HG03354 (cell line): Measurements from ENCODE around the gene MGAT3.

ENCODE experiments used
- ATAC-seq: cut with Tn5 transposase; IDR thresholded peaks from one replicate; pipeline ENCODE4 v1.9.1; 2021; ENCODE audit warnings: mild to moderate bottlenecking; ENCODE audit not compliant: unreplicated experiment, poor library complexity, severe bottlenecking

MGAT3 gene

GRCh38 chr22:39427751-39428596 is 28.8 kb upstream of the MGAT3 start:
- ATAC-seq, result no peak

DNA sequence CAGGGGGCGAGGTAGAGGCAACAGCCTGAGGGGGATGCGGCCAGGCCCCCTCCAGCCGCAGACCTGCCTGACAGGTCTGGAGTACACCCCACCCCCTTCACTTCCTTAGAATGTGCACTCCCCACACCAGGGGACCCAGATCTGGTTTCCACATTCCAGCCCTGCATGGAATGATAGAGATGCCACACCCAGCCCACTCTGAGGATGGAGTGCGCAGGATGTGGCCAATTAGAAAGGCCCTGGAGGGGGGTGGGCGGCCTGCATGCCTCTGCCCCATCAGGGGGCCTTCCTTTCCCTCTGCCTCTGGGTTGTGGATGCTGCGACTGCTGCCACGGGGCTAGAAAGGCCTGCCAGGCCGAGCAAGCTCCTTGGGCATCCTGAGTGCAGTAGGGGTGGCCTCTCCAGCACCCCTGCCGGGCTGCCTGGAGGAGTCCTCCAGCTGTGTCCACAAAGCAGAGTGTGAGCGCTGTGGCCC is 28.2 kb upstream of the MGAT3 start:
- ATAC-seq, result no peak

DNA sequence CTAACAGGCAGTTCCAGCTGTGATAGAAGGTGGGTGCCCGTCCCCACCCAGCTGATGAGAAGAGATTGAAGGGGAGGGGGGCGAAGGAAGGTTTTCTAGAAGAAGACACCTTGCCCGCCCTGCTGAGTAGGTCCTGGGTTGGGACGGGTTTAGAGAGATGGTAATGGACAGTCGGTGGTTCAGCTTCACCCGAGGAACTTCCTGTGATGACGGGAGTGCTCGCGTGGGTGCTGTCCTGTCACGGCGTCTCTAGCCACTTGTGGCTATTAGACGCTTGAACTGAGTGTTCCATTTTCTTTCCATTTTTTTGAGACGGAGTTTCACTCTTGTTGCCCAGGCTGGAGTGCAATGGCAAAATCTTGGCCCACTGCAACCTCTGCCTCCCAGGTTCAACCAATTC is 27.6 kb upstream of the MGAT3 start:
- no peak for ATAC-seq

DNA sequence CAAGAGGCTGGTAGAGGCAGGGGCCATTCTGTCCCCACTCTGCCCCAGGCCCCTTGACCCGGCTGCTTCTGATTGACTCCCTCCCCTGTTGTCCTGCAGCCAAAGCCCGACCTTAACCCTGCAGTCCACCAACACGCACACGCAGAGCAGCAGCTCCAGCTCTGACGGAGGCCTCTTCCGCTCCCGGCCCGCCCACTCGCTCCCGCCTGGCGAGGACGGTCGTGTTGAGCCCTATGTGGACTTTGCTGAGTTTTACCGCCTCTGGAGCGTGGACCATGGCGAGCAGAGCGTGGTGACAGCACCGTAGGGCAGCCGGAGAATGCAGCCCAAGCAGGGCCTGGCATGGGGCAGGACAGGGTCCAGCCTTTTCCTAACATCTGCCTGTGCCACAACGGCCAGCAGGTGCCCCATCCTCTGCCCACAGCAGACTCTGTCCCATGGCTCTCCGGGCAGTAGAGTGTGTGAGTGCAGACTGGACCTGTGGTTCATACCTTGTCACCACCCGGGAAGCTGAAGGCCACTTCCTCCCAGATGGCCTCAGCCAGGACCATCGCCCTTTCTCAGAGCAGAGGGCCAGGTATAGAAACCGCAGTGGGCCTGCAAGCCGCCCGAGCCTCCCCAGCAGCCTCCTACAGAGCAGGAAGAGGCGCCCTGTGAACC is 26.8 kb upstream of the MGAT3 start:
- no peak for ATAC-seq

GRCh38 chr22:39430576-39431150 is 26.1 kb upstream of the MGAT3 start:
- no peak for ATAC-seq

- no peak for ATAC-seq
These were observed 25.5 kb upstream of the MGAT3 start for GRCh38 chr22:39431216-39431801.

- ATAC-seq, result no peak
These were observed 25.0 kb upstream of the MGAT3 start for GRCh38 chr22:39431821-39432251.

DNA sequence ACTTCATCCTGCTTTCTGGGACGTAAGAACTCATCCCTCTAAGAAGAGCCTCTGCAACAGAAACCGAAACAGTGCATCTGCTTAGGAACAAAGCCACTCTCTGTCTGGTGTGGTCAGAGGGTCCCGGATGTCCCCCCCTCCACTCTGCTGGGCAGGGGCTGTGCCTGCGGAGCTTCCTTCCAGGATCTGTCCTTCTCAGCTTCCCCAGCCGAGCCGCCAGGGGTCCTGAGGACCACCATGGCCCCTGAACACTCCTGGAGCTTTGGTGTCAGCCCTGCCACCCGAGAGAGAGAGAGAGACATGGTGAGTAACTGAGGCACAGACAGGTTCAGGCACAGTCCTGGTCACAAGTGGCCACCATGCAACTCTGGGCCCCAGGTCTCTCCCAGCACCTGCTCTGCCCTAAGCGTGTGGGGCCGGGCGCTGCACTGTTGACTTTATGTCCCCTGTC is 24.4 kb upstream of the MGAT3 start:
- no peak for ATAC-seq

DNA sequence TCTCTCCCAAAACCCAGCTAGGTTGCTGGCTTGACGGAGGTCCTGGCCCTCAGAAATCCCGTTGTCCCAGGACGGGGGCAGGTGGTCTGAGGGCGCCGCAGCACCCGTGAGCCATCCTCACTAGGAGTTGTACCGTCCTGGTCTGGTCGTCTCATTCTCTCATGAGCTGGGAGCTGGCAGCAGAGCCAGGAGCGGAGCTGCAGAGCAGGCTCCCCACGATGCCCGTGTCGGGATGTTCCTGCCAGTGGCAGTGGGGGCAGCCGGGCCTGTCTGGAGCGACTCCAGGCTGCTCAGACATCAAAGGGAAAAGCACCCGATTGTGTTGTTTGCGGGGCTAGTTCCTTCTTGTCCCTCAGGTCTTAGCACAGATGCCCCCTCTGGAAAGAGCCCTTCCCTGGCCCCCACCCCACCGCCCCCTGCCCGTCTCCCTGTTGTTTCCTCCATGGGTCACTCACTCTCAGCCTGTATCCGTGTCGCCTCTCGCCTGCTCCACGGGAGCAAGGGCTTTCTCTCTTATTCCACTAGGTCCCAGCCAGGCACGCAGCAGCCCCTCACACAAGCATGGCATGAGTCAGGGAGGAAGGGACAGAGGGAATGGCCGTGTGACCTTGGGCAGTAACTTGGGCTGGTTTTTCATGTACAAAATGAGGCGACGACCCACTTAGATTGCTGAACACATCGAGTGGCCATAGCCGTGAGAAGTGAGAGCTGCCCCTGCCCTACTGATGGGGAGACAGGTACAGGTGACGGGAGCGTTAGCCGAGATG is 23.2 kb upstream of the MGAT3 start:
- ATAC-seq, result no peak

DNA sequence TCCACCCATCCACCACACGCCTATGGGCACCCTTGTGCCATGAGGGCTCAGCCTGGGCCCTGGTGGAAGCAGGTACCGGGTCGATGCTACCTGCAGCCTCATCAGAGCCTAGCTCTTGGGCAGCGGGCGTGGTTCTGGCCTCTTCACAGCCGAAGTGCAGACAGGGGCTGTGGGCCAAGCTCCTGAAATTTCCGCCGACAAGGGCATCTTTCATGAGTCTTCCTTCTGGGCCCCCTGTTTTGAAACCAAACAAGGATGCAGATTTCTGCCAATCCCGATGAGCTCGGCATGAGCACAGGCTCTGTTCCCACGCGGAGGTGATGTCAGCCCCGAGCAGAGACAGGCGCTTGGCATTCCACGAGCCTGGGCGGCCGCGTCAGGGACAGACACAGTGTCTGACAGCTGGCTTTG is 22.6 kb upstream of the MGAT3 start:
- no peak for ATAC-seq

GRCh38 chr22:39434721-39435120 is 22.1 kb upstream of the MGAT3 start:
- ATAC-seq, result no peak

- ATAC-seq, result no peak
These were observed 21.2 kb upstream of the MGAT3 start for GRCh38 chr22:39435616-39436015.

GRCh38 chr22:39437791-39438704 is 18.8 kb upstream of the MGAT3 start:
- no peak for ATAC-seq

- ATAC-seq, result no peak
These were observed 17.6 kb upstream of the MGAT3 start for GRCh38 chr22:39439170-39439569.

GRCh38 chr22:39443398-39443797 is 13.4 kb upstream of the MGAT3 start:
- no peak for ATAC-seq

DNA sequence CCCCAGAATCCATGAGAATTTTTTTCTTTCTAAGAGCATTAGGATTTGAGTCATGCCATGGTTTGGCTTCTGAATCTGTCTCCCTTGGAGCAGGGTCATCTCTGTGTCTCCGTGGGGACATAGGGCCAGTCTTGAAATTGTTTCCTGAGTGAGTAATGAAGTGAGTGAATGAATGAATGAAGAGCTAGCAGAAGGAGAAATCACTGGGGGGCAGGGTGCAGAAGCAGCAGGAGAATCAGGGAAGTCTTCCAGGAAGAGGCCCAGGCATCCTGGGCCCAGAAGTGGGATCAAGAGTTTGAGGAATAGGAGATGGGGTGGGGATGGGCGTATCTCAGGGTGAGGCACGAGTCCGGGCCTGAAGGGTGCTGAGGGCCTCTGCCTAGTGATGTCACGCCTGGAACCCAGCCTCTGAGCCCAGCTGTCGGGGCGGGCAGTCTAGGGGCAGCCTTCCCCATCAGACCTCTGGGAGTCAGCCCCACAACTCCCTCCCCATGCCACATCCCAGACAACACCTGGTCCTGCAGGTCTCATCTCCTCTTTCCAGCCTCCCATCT is 12.5 kb upstream of the MGAT3 start:
- ATAC-seq, result no peak

DNA sequence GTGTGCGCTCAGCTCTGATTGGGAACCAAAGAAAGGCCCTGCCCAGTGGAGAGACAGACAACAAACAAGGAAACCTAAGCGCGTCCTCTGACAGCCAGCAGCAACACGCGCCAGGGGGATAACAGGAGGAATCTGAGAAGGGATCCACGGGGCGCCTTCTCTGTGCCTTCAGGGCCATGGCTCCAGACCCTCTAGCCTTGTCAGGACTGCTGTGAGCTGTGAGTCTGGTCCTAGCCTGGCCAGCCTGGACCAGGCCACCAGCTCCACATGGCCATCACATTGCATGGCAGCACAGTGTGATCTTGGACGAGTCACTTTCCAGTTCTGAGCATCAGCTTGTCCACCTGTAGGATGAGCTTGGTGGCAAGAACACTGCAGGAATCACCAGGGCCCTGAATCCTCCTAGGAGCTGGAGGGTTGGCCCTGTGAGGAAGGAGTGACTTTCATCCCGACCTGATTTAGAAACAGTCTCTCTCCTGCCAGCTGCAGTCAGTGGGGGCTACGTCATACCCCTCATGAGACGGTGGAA is 11.8 kb upstream of the MGAT3 start:
- ATAC-seq, result no peak

- no peak for ATAC-seq
These were observed 11.1 kb upstream of the MGAT3 start for GRCh38 chr22:39445678-39446077.
